Right lobe of liver (tissue), 4 donors: ENCODE measurements around the gene RASSF1.

Experiments
- CTCF ChIP-seq, 4 donors: fragments of 200-600 bp in 3 of 4; fragments of 450-650 bp in 1 of 4; IDR thresholded peaks; one replicate each; pipeline versions ENCODE4 v1.5.1 to v1.8.0; 2016 to 2022; ENCODE audit warnings: antibody characterized with exemption in 4 of 4, mild to moderate bottlenecking in 2 of 4
- POLR2A ChIP-seq: fragments of 450-650 bp; IDR thresholded peaks from one replicate; pipeline ENCODE4 v1.6.1; 2017; ENCODE audit warnings: antibody characterized with exemption, mild to moderate bottlenecking
- donor health status: DM: no; HTN: no; CAD: no.
- donor health status: DM: no; HTN: no; CAD: no.
- donor health status: DM: no; HTN: yes; CAD: no.

GRCh38 chr3:50297896-50298725, 42.5 kb downstream of the RASSF1 start:
- TF ChIP-seq CTCF (IDR thresholded peaks at IDR 0.05) (no peak), POLR2A (no peak)
